ENCODE results near the gene GPR31. TPM values are rescaled to one million over a fixed set of nuclear protein-coding genes. Genes with fewer than 3 reads are reported as not detected.
"Not testable (repeated sequence)": the region's sequence is repeated elsewhere in the genome, so short reads cannot be mapped to it uniquely, and the experiment has no call there.

The GPR31 gene
- not detected for total RNA-seq
- not detected for polyA plus RNA-seq (2013, experiment 1 of 2)
- polyA plus RNA-seq (2013, experiment 2 of 2), result not detected
- long read RNA-seq, experiment 1, result 0 reads
- long read RNA-seq, experiment 2, result 0 reads
- long read RNA-seq, experiment 3, result 0 reads
- long read RNA-seq, experiment 4, result 0 reads

GRCh38 chr6:167157863-167158262 lies at the start of gene GPR31:
Gene GPR31, minus strand, starts transcription at chr6:167157980. Its CDS starts 149 bp downstream, at chr6:167157831.
- no peaks in the 10 kb centered on the region for H3K36me3 ChIP-seq (ENCODE audit: control insufficient read depth, insufficient read depth, low read length)
- H3K36me3 Mint-ChIP-seq (ENCODE audit: low read depth), result no peaks in the 10 kb centered on the region
- H3K27ac Mint-ChIP-seq, result no peak within 1 kb of the TSS
- DNase-seq, result no peak
- no peaks in the 10 kb centered on the region for H3K27me3 ChIP-seq (ENCODE audit: control insufficient read depth, insufficient read depth, low read length, poor library complexity, severe bottlenecking)
- H3K4me3 Mint-ChIP-seq, result no peak within 1 kb of the TSS
- H3K9ac ChIP-seq (ENCODE audit: extremely low read depth, low read length, poor library complexity, severe bottlenecking), result no peak within 1 kb of the TSS
- no peaks in the 10 kb centered on the region for H3K9me3 ChIP-seq (ENCODE audit: control insufficient read depth, low read length)
- H3K4me1 Mint-ChIP-seq, result peaks cover 8% of the 10 kb centered on the region
- H3K9me3 Mint-ChIP-seq, result no peaks in the 10 kb centered on the region
- no peak within 1 kb of the TSS for H3K4me3 ChIP-seq (ENCODE audit: low read length)
- 90 to 97% methylated on average over 3 to 4 of the region's 4 CpGs for WGBS, 2 experiments (ENCODE audit: insufficient coverage in 1 of 2, insufficient read length in 1 of 2)
- TF ChIP-seq CTCF (conservative IDR thresholded peaks at IDR 0.05), result no peak
- no peaks in the 10 kb centered on the region for H3K4me1 ChIP-seq (ENCODE audit: control insufficient read depth, insufficient read depth, low read length)
- H3K27me3 Mint-ChIP-seq (ENCODE audit: insufficient read depth), result peaks cover 1% of the 10 kb centered on the region
- H3K27ac ChIP-seq (ENCODE audit: low read depth, low read length), result no peak within 1 kb of the TSS

GRCh38 chr6:167207527-167207926 lies 49.7 kb upstream of the GPR31 start:
- no peaks in the 10 kb centered on the region for H3K36me3 ChIP-seq (ENCODE audit: control insufficient read depth, insufficient read depth, low read length)
- no peaks in the 10 kb centered on the region for H3K9me3 ChIP-seq (ENCODE audit: control insufficient read depth, low read length)
- Mint-ChIP-seq H3K4me1 (peaks cover 8% of the 10 kb centered on the region), H3K4me3 (no peak overlapping the region), H3K36me3 (ENCODE audit: low read depth) (no peaks in the 10 kb centered on the region), H3K9me3 (no peaks in the 10 kb centered on the region), H3K27ac (no peak overlapping the region), H3K27me3 (ENCODE audit: insufficient read depth) (peaks cover 5% of the 10 kb centered on the region)
- H3K4me3 ChIP-seq (ENCODE audit: low read length), result no peak overlapping the region
- H3K4me1 ChIP-seq (ENCODE audit: control insufficient read depth, insufficient read depth, low read length), result no peaks in the 10 kb centered on the region
- 93 to 97% methylated on average over 6 to 7 of the region's 7 CpGs for WGBS, 2 experiments (ENCODE audit: insufficient coverage in 1 of 2, insufficient read length in 1 of 2)
- H3K9ac ChIP-seq (ENCODE audit: extremely low read depth, low read length, poor library complexity, severe bottlenecking), result no peak overlapping the region
- TF ChIP-seq CTCF (conservative IDR thresholded peaks at IDR 0.05), result no peak
- no peak for DNase-seq
- H3K27ac ChIP-seq (ENCODE audit: low read depth, low read length), result no peak overlapping the region
- no peaks in the 10 kb centered on the region for H3K27me3 ChIP-seq (ENCODE audit: control insufficient read depth, insufficient read depth, low read length, poor library complexity, severe bottlenecking)

- H3K27me3 Mint-ChIP-seq (ENCODE audit: insufficient read depth); H3K4me1 ChIP-seq (ENCODE audit: control insufficient read depth, insufficient read depth, low read length); H3K9ac ChIP-seq (ENCODE audit: extremely low read depth, low read length, poor library complexity, severe bottlenecking); H3K36me3 ChIP-seq (ENCODE audit: control insufficient read depth, insufficient read depth, low read length); H3K4me3 Mint-ChIP-seq; H3K27ac ChIP-seq (ENCODE audit: low read depth, low read length); H3K9me3 ChIP-seq (ENCODE audit: control insufficient read depth, low read length); H3K9me3 Mint-ChIP-seq; H3K4me3 ChIP-seq (ENCODE audit: low read length); H3K4me1 Mint-ChIP-seq; DNase-seq; H3K27ac Mint-ChIP-seq; H3K27me3 ChIP-seq (ENCODE audit: control insufficient read depth, insufficient read depth, low read length, poor library complexity, severe bottlenecking); H3K36me3 Mint-ChIP-seq (ENCODE audit: low read depth): not testable (repeated sequence)
- 90 to 92% methylated on average over 3 to 10 of the region's 11 CpGs for whole genome bisulfite sequencing, 2 experiments (ENCODE audit: insufficient coverage in 1 of 2, insufficient read length in 1 of 2)
Observed at GRCh38 chr6:167205316-167205715, 47.5 kb upstream of the GPR31 start.

GRCh38 chr6:167204059-167204348 lies 46.2 kb upstream of the GPR31 start:
- not testable (repeated sequence) for H3K9me3 Mint-ChIP-seq; H3K27ac ChIP-seq (ENCODE audit: low read depth, low read length)

GRCh38 chr6:167203261-167204058 lies 45.7 kb upstream of the GPR31 start:
- not testable (repeated sequence) for H3K9me3 Mint-ChIP-seq; H3K4me3 ChIP-seq (ENCODE audit: low read length); H3K4me1 ChIP-seq (ENCODE audit: control insufficient read depth, insufficient read depth, low read length); H3K36me3 Mint-ChIP-seq (ENCODE audit: low read depth); H3K9me3 ChIP-seq (ENCODE audit: control insufficient read depth, low read length); H3K27me3 ChIP-seq (ENCODE audit: control insufficient read depth, insufficient read depth, low read length, poor library complexity, severe bottlenecking); H3K36me3 ChIP-seq (ENCODE audit: control insufficient read depth, insufficient read depth, low read length); H3K4me1 Mint-ChIP-seq; H3K27me3 Mint-ChIP-seq (ENCODE audit: insufficient read depth); H3K4me3 Mint-ChIP-seq; H3K9ac ChIP-seq (ENCODE audit: extremely low read depth, low read length, poor library complexity, severe bottlenecking); H3K27ac ChIP-seq (ENCODE audit: low read depth, low read length)
- DNase-seq, result peak; percentile 49
- WGBS, 2 experiments (ENCODE audit: insufficient coverage in 1 of 2, insufficient read length in 1 of 2), result 95 to 98% methylated on average over 10 to 27 of the region's 29 CpGs
- H3K27ac Mint-ChIP-seq, result peak overlapping the region; percentile 78

More at GRCh38 chr6:167204059-167204348, 46.2 kb upstream of the GPR31 start:
- H3K4me3 ChIP-seq (ENCODE audit: low read length); H3K4me3 Mint-ChIP-seq; H3K27me3 Mint-ChIP-seq (ENCODE audit: insufficient read depth); H3K9me3 ChIP-seq (ENCODE audit: control insufficient read depth, low read length); H3K27me3 ChIP-seq (ENCODE audit: control insufficient read depth, insufficient read depth, low read length, poor library complexity, severe bottlenecking); H3K9ac ChIP-seq (ENCODE audit: extremely low read depth, low read length, poor library complexity, severe bottlenecking); H3K4me1 Mint-ChIP-seq; H3K36me3 ChIP-seq (ENCODE audit: control insufficient read depth, insufficient read depth, low read length); H3K36me3 Mint-ChIP-seq (ENCODE audit: low read depth); H3K4me1 ChIP-seq (ENCODE audit: control insufficient read depth, insufficient read depth, low read length): not testable (repeated sequence)
- WGBS, 2 experiments (ENCODE audit: insufficient coverage in 1 of 2, insufficient read length in 1 of 2), result 67% methylated on average over 7 of the region's 10 CpGs; no CpG with 5 or more reads in 1 of the 2 experiments
- H3K27ac Mint-ChIP-seq, result peak overlapping the region; percentile 73
- DNase-seq, result peak; percentile 53

All from endodermal cell (in vitro differentiated cells).